ENCODE measurements around the gene FAM200B. TPM values are rescaled to one million over a fixed set of nuclear protein-coding genes. Genes with fewer than 3 reads are reported as not detected.

Gene FAM200B
- polyA plus RNA-seq, 1 donor (not counting 4 experiments of a cell fraction or from before 2014, with no cell fraction given): 36.6 TPM

GRCh38 chr4:15704129-15704528, 22.5 kb downstream of the FAM200B start:
- Histone ChIP-seq H3K79me2 (ENCODE audit: control insufficient read depth, insufficient read depth, low read length) (no peaks in the 10 kb centered on the region), H3K4me2 (ENCODE audit: control insufficient read depth, extremely low read depth, insufficient read depth, low read depth, low read length) (no peak overlapping the region), H3K9ac (ENCODE audit: control insufficient read depth, extremely low read depth, insufficient read depth, low read length) (no peak overlapping the region), H4K20me1 (ENCODE audit: control insufficient read depth, extremely low read depth, insufficient read depth, low read length) (no peaks in the 10 kb centered on the region), H3K4me3 (ENCODE audit: control insufficient read depth in 2 of 3, extremely low read depth in 1 of 3, insufficient read depth in 2 of 3, low read depth in 1 of 3, low read length in 3 of 3) (no peak overlapping the region), H3K9me3 (ENCODE audit: control insufficient read depth, low read depth, low read length) (no peaks in the 10 kb centered on the region), H3K27ac (ENCODE audit: control insufficient read depth, insufficient read depth, low read length) (no peak overlapping the region), H3K36me3 (ENCODE audit: control insufficient read depth in 2 of 2, extremely low read depth in 1 of 2, insufficient read depth in 2 of 2, low read length in 2 of 2) (no peaks in the 10 kb centered on the region), H3K9me1 (ENCODE audit: control insufficient read depth, extremely low read depth, insufficient read depth, low read length) (no peaks in the 10 kb centered on the region), H3K27me3 (ENCODE audit: control insufficient read depth, extremely low read depth, insufficient read depth, low read length) (no peaks in the 10 kb centered on the region), H2AFZ (ENCODE audit: control insufficient read depth, low read length) (no peak overlapping the region), H3K4me1 (ENCODE audit: control insufficient read depth, extremely low read depth, insufficient read depth, low read length) (peaks cover 8% of the 10 kb centered on the region)
- DNase-seq (ENCODE audit: low read depth, low spot score) (no peak), FAIRE-seq (peak; percentile 76)
- dilution Hi-C loops (cut with MboI; ENCODE audit: extremely low pct_ligation_motif_present, low sequenced_read_pairs): no loop called here
- TF ChIP-seq EZH2 (IDR thresholded peaks at IDR 0.05; ENCODE audit: low read length) (no peak), CTCF (optimal IDR thresholded peaks at IDR 0.05 in 1 of 3, IDR thresholded peaks at IDR 0.05 in 1 of 3, conservative IDR thresholded peaks at IDR 0.05 in 1 of 3; ENCODE audit: extremely low read depth in 1 of 3, insufficient read depth in 2 of 3, low read length in 3 of 3) (no peak)

DNA sequence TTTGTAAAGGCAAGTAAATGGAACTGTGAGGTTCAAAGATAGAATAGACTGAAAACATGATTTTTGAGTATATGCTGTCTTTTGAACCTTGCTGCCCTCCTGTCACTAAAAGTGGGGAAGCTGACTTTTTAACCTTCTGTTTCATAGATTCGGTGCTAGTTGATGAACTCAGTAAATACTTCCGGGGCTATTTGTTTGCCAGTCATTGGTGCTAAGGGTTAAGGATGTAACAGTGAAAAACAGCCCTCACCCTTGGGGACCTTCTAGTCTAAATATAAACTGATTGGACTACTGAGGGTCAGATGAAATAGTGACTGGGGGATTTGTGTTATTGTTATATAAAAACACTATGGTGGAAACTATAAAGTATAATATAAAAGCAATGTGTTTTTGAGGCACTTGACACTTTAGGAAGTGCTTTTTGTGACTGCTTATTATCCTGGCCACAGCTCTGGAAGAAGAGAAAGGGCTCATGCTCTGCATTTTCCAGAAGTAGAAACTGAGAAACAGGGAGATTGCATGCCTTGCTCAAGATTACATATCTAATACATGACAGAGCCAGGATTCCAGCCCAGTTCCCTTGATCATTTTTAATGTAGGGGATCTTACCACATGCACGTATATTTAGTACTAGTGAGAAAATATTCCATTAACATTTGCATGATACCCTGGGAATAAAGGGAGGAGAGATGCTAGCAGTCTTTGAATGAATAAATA, 25.2 kb downstream of the FAM200B start:
- Histone ChIP-seq H3K9ac (ENCODE audit: control insufficient read depth, extremely low read depth, insufficient read depth, low read length) (no peak overlapping the region), H3K9me3 (ENCODE audit: control insufficient read depth, low read depth, low read length) (no peaks in the 10 kb centered on the region), H3K36me3 (ENCODE audit: control insufficient read depth in 2 of 2, extremely low read depth in 1 of 2, insufficient read depth in 2 of 2, low read length in 2 of 2) (no peaks in the 10 kb centered on the region), H3K4me2 (ENCODE audit: control insufficient read depth, extremely low read depth, insufficient read depth, low read depth, low read length) (no peak overlapping the region), H3K4me1 (ENCODE audit: control insufficient read depth, extremely low read depth, insufficient read depth, low read length) (peaks cover 8% of the 10 kb centered on the region), H3K27me3 (ENCODE audit: control insufficient read depth, extremely low read depth, insufficient read depth, low read length) (no peaks in the 10 kb centered on the region), H3K27ac (ENCODE audit: control insufficient read depth, insufficient read depth, low read length) (no peak overlapping the region), H3K4me3 (ENCODE audit: control insufficient read depth in 2 of 3, extremely low read depth in 1 of 3, insufficient read depth in 2 of 3, low read depth in 1 of 3, low read length in 3 of 3) (no peak overlapping the region), H3K9me1 (ENCODE audit: control insufficient read depth, extremely low read depth, insufficient read depth, low read length) (no peaks in the 10 kb centered on the region), H4K20me1 (ENCODE audit: control insufficient read depth, extremely low read depth, insufficient read depth, low read length) (no peaks in the 10 kb centered on the region), H2AFZ (ENCODE audit: control insufficient read depth, low read length) (peak overlapping the region; percentile 1), H3K79me2 (ENCODE audit: control insufficient read depth, insufficient read depth, low read length) (no peaks in the 10 kb centered on the region)
- dilution Hi-C loops (cut with MboI; ENCODE audit: extremely low pct_ligation_motif_present, low sequenced_read_pairs): no loop called here
- TF ChIP-seq CTCF (optimal IDR thresholded peaks at IDR 0.05 in 1 of 3, IDR thresholded peaks at IDR 0.05 in 1 of 3, conservative IDR thresholded peaks at IDR 0.05 in 1 of 3; ENCODE audit: extremely low read depth in 1 of 3, insufficient read depth in 2 of 3, low read length in 3 of 3) (no peak), EZH2 (IDR thresholded peaks at IDR 0.05; ENCODE audit: low read length) (no peak)
- FAIRE-seq: no peak
- no peak for DNase-seq (ENCODE audit: low read depth, low spot score)

All from keratinocyte (primary cell).